ENCODE data around the gene REG3G.

The REG3G gene

GRCh38 chr2:78992807-78993517 lies 32.5 kb upstream of the REG3G start:
- Histone ChIP-seq H3K4me3 (ENCODE audit: low read length) (peak overlapping the region; percentile 81), H3K27me3 (ENCODE audit: insufficient read depth, low read length) (peaks cover 38% of the 10 kb centered on the region), H3K27ac (ENCODE audit: low read length) (no peak overlapping the region), H3K36me3 (ENCODE audit: insufficient read depth, low read depth, low read length) (no peaks in the 10 kb centered on the region), H3K9me3 (ENCODE audit: insufficient read depth, low read depth, low read length) (no peaks in the 10 kb centered on the region), H3K4me1 (ENCODE audit: insufficient read depth, low read length) (no peaks in the 10 kb centered on the region), H3K9ac (ENCODE audit: low read depth, low read length) (no peak overlapping the region)

GRCh38 chr2:78993518-78994148 lies 31.9 kb upstream of the REG3G start:
- H3K9ac ChIP-seq (ENCODE audit: low read depth, low read length): no peak overlapping the region
- no peaks in the 10 kb centered on the region for H3K4me1 ChIP-seq (ENCODE audit: insufficient read depth, low read length)
- H3K27ac ChIP-seq (ENCODE audit: low read length): no peak overlapping the region
- peaks cover 38% of the 10 kb centered on the region for H3K27me3 ChIP-seq (ENCODE audit: insufficient read depth, low read length)
- no peaks in the 10 kb centered on the region for H3K9me3 ChIP-seq (ENCODE audit: insufficient read depth, low read depth, low read length)
- H3K36me3 ChIP-seq (ENCODE audit: insufficient read depth, low read depth, low read length): no peaks in the 10 kb centered on the region
- peak overlapping the region; percentile 81 for H3K4me3 ChIP-seq (ENCODE audit: low read length)

DNA sequence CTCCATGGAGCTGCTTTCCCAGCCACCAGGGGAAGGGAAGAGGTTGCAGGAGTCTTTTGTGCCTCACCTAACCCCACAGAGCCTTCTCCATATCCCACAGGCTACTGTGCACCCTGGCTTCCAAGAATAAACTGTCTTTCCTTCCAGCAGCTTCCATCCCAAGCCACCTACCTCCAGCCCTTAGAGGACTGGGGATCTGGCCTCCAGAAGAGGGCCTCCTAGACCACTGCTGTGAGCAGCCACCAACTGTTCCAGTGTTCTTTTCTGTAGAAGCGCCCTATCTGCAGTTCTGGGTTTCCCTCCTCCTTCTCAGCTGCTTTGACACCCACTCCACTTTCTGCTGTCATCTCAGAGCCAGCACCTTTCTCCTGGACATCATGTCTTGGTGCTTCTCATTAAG lies 30.7 kb upstream of the REG3G start:
- no peaks in the 10 kb centered on the region for H3K36me3 ChIP-seq (ENCODE audit: insufficient read depth, low read depth, low read length)
- no peak overlapping the region for H3K27ac ChIP-seq (ENCODE audit: low read length)
- no peaks in the 10 kb centered on the region for H3K4me1 ChIP-seq (ENCODE audit: insufficient read depth, low read length)
- H3K9ac ChIP-seq (ENCODE audit: low read depth, low read length): no peak overlapping the region
- peaks cover 38% of the 10 kb centered on the region for H3K27me3 ChIP-seq (ENCODE audit: insufficient read depth, low read length)
- H3K9me3 ChIP-seq (ENCODE audit: insufficient read depth, low read depth, low read length): no peaks in the 10 kb centered on the region
- no peak overlapping the region for H3K4me3 ChIP-seq (ENCODE audit: low read length)

DNA sequence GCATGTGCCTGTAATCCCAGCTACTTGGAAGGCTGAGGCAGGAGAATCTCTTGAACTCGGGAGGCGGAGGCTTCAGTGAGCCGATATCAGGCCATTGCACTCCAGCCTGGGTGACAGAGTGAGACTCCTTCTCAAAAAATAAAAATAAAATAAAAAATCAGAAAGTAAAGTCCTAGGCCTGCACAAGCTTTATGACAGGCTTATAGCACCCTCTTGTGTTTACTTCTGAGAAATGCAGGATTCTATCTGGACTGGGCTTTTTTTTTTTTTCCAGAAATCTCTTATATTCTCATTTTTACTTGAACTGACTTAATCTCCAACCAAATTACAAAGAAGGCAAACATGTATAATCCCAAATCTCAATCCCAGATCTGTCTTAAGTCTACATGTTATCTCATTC lies 26.1 kb upstream of the REG3G start:
- no peak overlapping the region for H3K27ac ChIP-seq (ENCODE audit: low read length)
- H3K9ac ChIP-seq (ENCODE audit: low read depth, low read length): no peak overlapping the region
- no peaks in the 10 kb centered on the region for H3K36me3 ChIP-seq (ENCODE audit: insufficient read depth, low read depth, low read length)
- H3K27me3 ChIP-seq (ENCODE audit: insufficient read depth, low read length): peaks cover 15% of the 10 kb centered on the region
- no peaks in the 10 kb centered on the region for H3K9me3 ChIP-seq (ENCODE audit: insufficient read depth, low read depth, low read length)
- no peaks in the 10 kb centered on the region for H3K4me1 ChIP-seq (ENCODE audit: insufficient read depth, low read length)
- no peak overlapping the region for H3K4me3 ChIP-seq (ENCODE audit: low read length)

GRCh38 chr2:79000008-79000576 lies 25.4 kb upstream of the REG3G start:
- no peaks in the 10 kb centered on the region for H3K9me3 ChIP-seq (ENCODE audit: insufficient read depth, low read depth, low read length)
- no peaks in the 10 kb centered on the region for H3K4me1 ChIP-seq (ENCODE audit: insufficient read depth, low read length)
- H3K27me3 ChIP-seq (ENCODE audit: insufficient read depth, low read length): peaks cover 8% of the 10 kb centered on the region
- no peak overlapping the region for H3K9ac ChIP-seq (ENCODE audit: low read depth, low read length)
- H3K36me3 ChIP-seq (ENCODE audit: insufficient read depth, low read depth, low read length): no peaks in the 10 kb centered on the region
- H3K4me3 ChIP-seq (ENCODE audit: low read length): no peak overlapping the region
- no peak overlapping the region for H3K27ac ChIP-seq (ENCODE audit: low read length)

DNA sequence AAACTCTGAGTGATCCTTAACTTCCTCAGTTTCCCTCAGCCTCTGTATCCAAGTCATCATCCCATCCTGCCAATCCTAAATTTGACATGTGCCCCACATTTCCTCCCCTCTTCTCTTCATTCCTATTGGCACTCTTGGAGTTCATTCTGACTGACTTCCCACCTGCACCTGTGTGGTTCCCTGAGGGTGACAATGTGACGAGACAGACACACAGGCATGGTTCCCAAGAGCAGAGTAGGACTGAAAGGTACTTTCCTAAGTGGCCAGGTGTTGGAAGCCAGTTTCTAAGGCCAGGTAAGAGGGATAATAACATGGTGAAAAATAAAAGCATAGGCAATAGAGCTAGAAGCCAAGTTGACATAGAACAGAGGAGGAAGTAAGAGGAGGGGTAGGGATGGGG lies 24.2 kb upstream of the REG3G start:
- H3K9ac ChIP-seq (ENCODE audit: low read depth, low read length): no peak overlapping the region
- H3K27ac ChIP-seq (ENCODE audit: low read length): no peak overlapping the region
- peaks cover 6% of the 10 kb centered on the region; the same call in 1 of the 2 replicates for H3K27me3 ChIP-seq (ENCODE audit: insufficient read depth, low read length)

DNA sequence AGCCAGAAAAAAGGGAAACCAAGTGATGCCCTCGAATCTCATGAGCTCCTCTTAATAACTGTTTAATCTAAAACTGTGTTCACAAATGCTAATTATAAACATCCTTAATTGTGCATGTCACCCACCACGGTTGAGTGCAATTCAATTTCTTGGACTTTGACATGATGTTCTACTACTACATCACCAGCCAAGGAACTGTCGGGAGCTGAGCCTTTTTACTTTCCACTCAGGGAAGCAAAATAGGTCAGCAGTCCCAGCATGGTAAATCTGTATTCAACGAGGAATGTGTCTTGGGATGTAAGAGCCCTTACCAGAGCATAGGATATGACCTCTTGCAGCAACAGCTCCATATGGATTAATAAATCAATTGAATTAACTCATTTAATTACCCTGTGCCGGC lies 20.8 kb upstream of the REG3G start:
- no peak overlapping the region for H3K4me3 ChIP-seq (ENCODE audit: low read length)
- no peaks in the 10 kb centered on the region for H3K27me3 ChIP-seq (ENCODE audit: insufficient read depth, low read length)
- no peaks in the 10 kb centered on the region for H3K4me1 ChIP-seq (ENCODE audit: insufficient read depth, low read length)
- H3K9me3 ChIP-seq (ENCODE audit: insufficient read depth, low read depth, low read length): no peaks in the 10 kb centered on the region
- H3K27ac ChIP-seq (ENCODE audit: low read length): no peak overlapping the region
- no peaks in the 10 kb centered on the region for H3K36me3 ChIP-seq (ENCODE audit: insufficient read depth, low read depth, low read length)
- no peak overlapping the region for H3K9ac ChIP-seq (ENCODE audit: low read depth, low read length)

More for the DNA sequence above, 24.2 kb upstream of the REG3G start:
- H3K4me3 ChIP-seq (ENCODE audit: low read length): no peak overlapping the region
- H3K4me1 ChIP-seq (ENCODE audit: insufficient read depth, low read length): no peaks in the 10 kb centered on the region
- no peaks in the 10 kb centered on the region for H3K9me3 ChIP-seq (ENCODE audit: insufficient read depth, low read depth, low read length)
- H3K36me3 ChIP-seq (ENCODE audit: insufficient read depth, low read depth, low read length): no peaks in the 10 kb centered on the region

GRCh38 chr2:79005216-79005615 lies 20.3 kb upstream of the REG3G start:
- Histone ChIP-seq H3K4me3 (ENCODE audit: low read length) (no peak overlapping the region), H3K27ac (ENCODE audit: low read length) (no peak overlapping the region), H3K4me1 (ENCODE audit: insufficient read depth, low read length) (no peaks in the 10 kb centered on the region), H3K9ac (ENCODE audit: low read depth, low read length) (no peak overlapping the region), H3K9me3 (ENCODE audit: insufficient read depth, low read depth, low read length) (no peaks in the 10 kb centered on the region), H3K36me3 (ENCODE audit: insufficient read depth, low read depth, low read length) (no peaks in the 10 kb centered on the region), H3K27me3 (ENCODE audit: insufficient read depth, low read length) (no peaks in the 10 kb centered on the region)

GRCh38 chr2:79009388-79009787 lies 16.1 kb upstream of the REG3G start:
- no peak overlapping the region for H3K4me3 ChIP-seq (ENCODE audit: low read length)

GRCh38 chr2:79011496-79011895 lies 14.0 kb upstream of the REG3G start:
- Histone ChIP-seq H3K9ac (ENCODE audit: low read depth, low read length) (no peak overlapping the region), H3K9me3 (ENCODE audit: insufficient read depth, low read depth, low read length) (no peaks in the 10 kb centered on the region), H3K36me3 (ENCODE audit: insufficient read depth, low read depth, low read length) (no peaks in the 10 kb centered on the region), H3K4me3 (ENCODE audit: low read length) (no peak overlapping the region), H3K27me3 (ENCODE audit: insufficient read depth, low read length) (no peaks in the 10 kb centered on the region), H3K4me1 (ENCODE audit: insufficient read depth, low read length) (no peaks in the 10 kb centered on the region), H3K27ac (ENCODE audit: low read length) (no peak overlapping the region)

More at GRCh38 chr2:79009388-79009787, 16.1 kb upstream of the REG3G start:
- no peaks in the 10 kb centered on the region for H3K9me3 ChIP-seq (ENCODE audit: insufficient read depth, low read depth, low read length)
- no peak overlapping the region for H3K27ac ChIP-seq (ENCODE audit: low read length)
- H3K36me3 ChIP-seq (ENCODE audit: insufficient read depth, low read depth, low read length): no peaks in the 10 kb centered on the region
- no peaks in the 10 kb centered on the region for H3K27me3 ChIP-seq (ENCODE audit: insufficient read depth, low read length)
- no peaks in the 10 kb centered on the region for H3K4me1 ChIP-seq (ENCODE audit: insufficient read depth, low read length)
- H3K9ac ChIP-seq (ENCODE audit: low read depth, low read length): no peak overlapping the region

GRCh38 chr2:79013629-79014028 lies 11.9 kb upstream of the REG3G start:
- Histone ChIP-seq H3K9ac (ENCODE audit: low read depth, low read length) (no peak overlapping the region), H3K27me3 (ENCODE audit: insufficient read depth, low read length) (no peaks in the 10 kb centered on the region), H3K9me3 (ENCODE audit: insufficient read depth, low read depth, low read length) (no peaks in the 10 kb centered on the region), H3K4me1 (ENCODE audit: insufficient read depth, low read length) (no peaks in the 10 kb centered on the region), H3K27ac (ENCODE audit: low read length) (no peak overlapping the region), H3K4me3 (ENCODE audit: low read length) (no peak overlapping the region), H3K36me3 (ENCODE audit: insufficient read depth, low read depth, low read length) (no peaks in the 10 kb centered on the region)

DNA sequence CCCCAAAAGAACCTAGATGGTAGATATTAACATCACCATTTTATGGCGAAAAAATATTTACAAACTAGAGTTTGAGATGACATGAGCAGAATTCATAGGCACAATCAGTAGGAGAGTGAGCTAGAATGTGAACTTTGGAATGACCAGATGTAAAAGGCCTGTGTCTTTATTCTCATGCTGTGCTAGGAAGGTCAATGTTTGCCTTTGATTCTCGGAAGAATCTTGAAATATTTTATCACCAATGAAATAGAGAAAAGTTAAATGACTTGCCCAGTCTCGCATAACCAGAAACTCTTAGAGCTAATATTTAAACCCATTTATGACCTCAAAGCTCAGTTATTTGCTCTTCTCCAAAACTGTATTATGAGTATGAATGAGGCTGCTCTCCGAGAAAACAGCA lies 9.2 kb upstream of the REG3G start:
- H3K9ac ChIP-seq (ENCODE audit: low read depth, low read length): no peak overlapping the region
- no peaks in the 10 kb centered on the region for H3K36me3 ChIP-seq (ENCODE audit: insufficient read depth, low read depth, low read length)
- no peaks in the 10 kb centered on the region for H3K27me3 ChIP-seq (ENCODE audit: insufficient read depth, low read length)
- no peak overlapping the region for H3K27ac ChIP-seq (ENCODE audit: low read length)
- H3K4me1 ChIP-seq (ENCODE audit: insufficient read depth, low read length): no peaks in the 10 kb centered on the region
- no peaks in the 10 kb centered on the region for H3K9me3 ChIP-seq (ENCODE audit: insufficient read depth, low read depth, low read length)
- no peak overlapping the region for H3K4me3 ChIP-seq (ENCODE audit: low read length)

Data from iPS-20b (cell line).